Measurements from ENCODE around the gene MPC1L.

The MPC1L gene

DNA sequence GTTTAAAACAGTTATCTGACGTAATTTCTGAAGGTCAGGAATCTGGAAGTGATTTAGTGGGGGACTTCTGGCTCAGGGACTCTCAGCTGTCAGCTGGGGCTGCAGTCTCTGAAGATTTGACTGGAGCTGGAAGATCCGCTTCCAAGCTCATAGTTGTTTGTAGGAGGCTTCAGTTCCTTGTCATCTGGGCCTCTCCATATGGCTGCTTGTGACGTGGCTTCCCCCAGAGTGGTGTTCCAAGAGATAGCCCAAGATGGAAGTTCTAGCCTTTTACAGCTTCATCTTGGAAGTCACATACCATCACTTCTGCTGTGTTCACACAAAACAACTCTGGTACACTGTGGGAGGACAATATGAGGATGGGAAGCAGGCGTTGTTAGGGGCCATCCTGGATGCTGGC lies 2.1 kb downstream of the MPC1L start:
- H3K4ac ChIP-seq (ENCODE audit: low read length): no peak overlapping the region
- H3K36me3 ChIP-seq (replicated peaks in 1 of 2; ENCODE audit: control insufficient read depth in 2 of 2, insufficient read depth in 2 of 2, low read length in 2 of 2): peaks cover 0 to 20% of the 10 kb centered on the region in 2 donors
- H4K91ac ChIP-seq (ENCODE audit: low read depth, low read length, poor library complexity): no peak overlapping the region
- no peak overlapping the region for H3K27ac ChIP-seq (replicated peaks; ENCODE audit: low read length)
- H3K4me1 ChIP-seq (ENCODE audit: control insufficient read depth in 2 of 2, insufficient read depth in 1 of 2, low read depth in 1 of 2, low read length in 2 of 2): no peaks in the 10 kb centered on the region
- no peaks in the 10 kb centered on the region for H3K9me3 ChIP-seq (replicated peaks in 1 of 2; ENCODE audit: control insufficient read depth in 2 of 2, insufficient read depth in 1 of 2, low read depth in 1 of 2, low read length in 2 of 2)
- no peak overlapping the region for H2BK12ac ChIP-seq (ENCODE audit: low read length)
- no peaks in the 10 kb centered on the region for H3K27me3 ChIP-seq (ENCODE audit: control insufficient read depth in 3 of 3, insufficient read depth in 3 of 3, low read depth in 1 of 3, low read length in 3 of 3)
- no peak overlapping the region for H4K8ac ChIP-seq (ENCODE audit: low read depth, low read length)
- no peak overlapping the region for H3K18ac ChIP-seq (ENCODE audit: low read length)
- no peaks in the 10 kb centered on the region for H3K79me1 ChIP-seq (ENCODE audit: low read depth, low read length)
- no peak overlapping the region for H3K9ac ChIP-seq (ENCODE audit: low read depth, low read length, poor library complexity)
- H3K14ac ChIP-seq (ENCODE audit: low read length): no peak overlapping the region
- no peak overlapping the region for H2AK5ac ChIP-seq (ENCODE audit: low read depth, low read length)
- H2BK15ac ChIP-seq (ENCODE audit: low read length): no peak overlapping the region
- no peak overlapping the region for H3K4me3 ChIP-seq (ENCODE audit: low read length in 2 of 2)
- no CpG with 5 or more reads among the region's 4 CpGs for WGBS, 2 donors (ENCODE audit: extremely low coverage in 2 of 2, insufficient read length in 2 of 2, insufficient replicate concordance in 1 of 2)
- H2AFZ ChIP-seq (ENCODE audit: low read length): no peak overlapping the region
- no peak overlapping the region for H2BK120ac ChIP-seq (ENCODE audit: low read depth, low read length)
- no peak for DNase-seq (ENCODE audit: low spot score)
- H3K4me2 ChIP-seq (ENCODE audit: insufficient read depth, low read length, poor library complexity, severe bottlenecking): peak overlapping the region; percentile 11
- H2BK5ac ChIP-seq (ENCODE audit: low read length): no peak overlapping the region
- H3K23ac ChIP-seq (ENCODE audit: low read depth, low read length, poor library complexity): no peak overlapping the region

DNA sequence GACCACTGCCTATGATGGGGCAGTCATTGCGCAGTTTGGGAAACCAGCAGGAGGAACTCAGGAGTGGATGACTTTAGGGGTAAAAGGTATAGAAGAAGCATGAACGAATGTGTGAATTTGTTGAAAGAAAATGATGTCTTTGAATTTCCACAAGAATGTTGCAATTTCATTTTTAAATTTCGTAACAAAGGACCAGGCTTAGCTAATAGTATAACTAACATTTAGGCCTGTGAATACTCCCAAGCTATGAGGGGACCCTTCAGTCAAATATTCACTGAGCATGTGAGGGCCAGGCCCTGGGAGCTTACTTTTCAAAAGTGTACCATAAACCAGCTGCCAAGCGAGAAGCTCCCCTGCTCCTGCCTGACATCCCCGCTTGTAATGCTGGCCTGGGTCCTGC lies 5.3 kb downstream of the MPC1L start:
- H3K4me3 ChIP-seq (ENCODE audit: low read length in 2 of 2): no peak overlapping the region
- no peak overlapping the region for H2BK15ac ChIP-seq (ENCODE audit: low read length)
- no peak for DNase-seq (ENCODE audit: low spot score)
- no peak overlapping the region for H3K4me2 ChIP-seq (ENCODE audit: insufficient read depth, low read length, poor library complexity, severe bottlenecking)
- H2AK5ac ChIP-seq (ENCODE audit: low read depth, low read length): no peak overlapping the region
- no CpG with 5 or more reads among the region's 5 CpGs for WGBS, 2 donors (ENCODE audit: extremely low coverage in 2 of 2, insufficient read length in 2 of 2, insufficient replicate concordance in 1 of 2)
- H2BK12ac ChIP-seq (ENCODE audit: low read length): no peak overlapping the region
- H2BK120ac ChIP-seq (ENCODE audit: low read depth, low read length): no peak overlapping the region
- no peaks in the 10 kb centered on the region for H3K9me3 ChIP-seq (replicated peaks in 1 of 2; ENCODE audit: control insufficient read depth in 2 of 2, insufficient read depth in 1 of 2, low read depth in 1 of 2, low read length in 2 of 2)
- no peak overlapping the region for H2BK5ac ChIP-seq (ENCODE audit: low read length)
- H3K14ac ChIP-seq (ENCODE audit: low read length): no peak overlapping the region
- H3K27ac ChIP-seq (replicated peaks; ENCODE audit: low read length): no peak overlapping the region
- no peak overlapping the region for H2AFZ ChIP-seq (ENCODE audit: low read length)
- peaks cover 0 to 46% of the 10 kb centered on the region in 2 donors for H3K36me3 ChIP-seq (replicated peaks in 1 of 2; ENCODE audit: control insufficient read depth in 2 of 2, insufficient read depth in 2 of 2, low read length in 2 of 2)
- no peak overlapping the region for H3K18ac ChIP-seq (ENCODE audit: low read length)
- no peaks in the 10 kb centered on the region for H3K4me1 ChIP-seq (ENCODE audit: control insufficient read depth in 2 of 2, insufficient read depth in 1 of 2, low read depth in 1 of 2, low read length in 2 of 2)
- no peak overlapping the region for H4K8ac ChIP-seq (ENCODE audit: low read depth, low read length)
- H4K91ac ChIP-seq (ENCODE audit: low read depth, low read length, poor library complexity): no peak overlapping the region
- H3K79me1 ChIP-seq (ENCODE audit: low read depth, low read length): no peaks in the 10 kb centered on the region
- no peak overlapping the region for H3K23ac ChIP-seq (ENCODE audit: low read depth, low read length, poor library complexity)
- no peaks in the 10 kb centered on the region for H3K27me3 ChIP-seq (ENCODE audit: control insufficient read depth in 3 of 3, insufficient read depth in 3 of 3, low read depth in 1 of 3, low read length in 3 of 3)
- no peak overlapping the region for H3K9ac ChIP-seq (ENCODE audit: low read depth, low read length, poor library complexity)
- H3K4ac ChIP-seq (ENCODE audit: low read length): no peak overlapping the region

DNA sequence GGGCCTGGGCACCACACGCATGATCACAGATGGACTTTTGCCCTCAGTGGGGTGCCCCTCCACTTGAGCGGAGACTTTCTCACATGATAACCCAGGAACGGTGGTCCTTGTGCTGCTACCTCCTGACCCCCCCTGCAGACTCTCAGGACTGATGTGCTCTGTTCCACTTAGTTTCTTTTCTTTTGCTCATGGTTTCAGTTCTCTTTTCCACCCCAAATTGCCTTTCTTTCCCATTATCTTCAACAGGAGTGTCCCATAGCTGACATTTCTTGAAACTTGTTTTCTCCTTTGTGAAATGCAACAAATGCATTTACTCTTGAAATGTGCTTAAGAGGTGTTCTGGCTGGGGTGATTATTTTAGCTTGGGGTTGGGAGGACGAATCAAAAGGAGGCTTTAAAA lies 9.0 kb downstream of the MPC1L start:
- H3K14ac ChIP-seq (ENCODE audit: low read length): no peak overlapping the region
- H3K79me1 ChIP-seq (ENCODE audit: low read depth, low read length): no peaks in the 10 kb centered on the region
- WGBS, 2 donors (ENCODE audit: extremely low coverage in 2 of 2, insufficient read length in 2 of 2, insufficient replicate concordance in 1 of 2): no CpG with 5 or more reads among the region's 4 CpGs
- no peaks in the 10 kb centered on the region for H3K27me3 ChIP-seq (ENCODE audit: control insufficient read depth in 3 of 3, insufficient read depth in 3 of 3, low read depth in 1 of 3, low read length in 3 of 3)
- peaks cover 4 to 73% of the 10 kb centered on the region in 2 donors for H3K36me3 ChIP-seq (replicated peaks in 1 of 2; ENCODE audit: control insufficient read depth in 2 of 2, insufficient read depth in 2 of 2, low read length in 2 of 2)
- no peak overlapping the region for H2BK5ac ChIP-seq (ENCODE audit: low read length)
- H3K4me3 ChIP-seq (ENCODE audit: low read length in 2 of 2): no peak overlapping the region
- no peak overlapping the region for H3K4me2 ChIP-seq (ENCODE audit: insufficient read depth, low read length, poor library complexity, severe bottlenecking)
- H2BK12ac ChIP-seq (ENCODE audit: low read length): no peak overlapping the region
- H3K18ac ChIP-seq (ENCODE audit: low read length): no peak overlapping the region
- H4K8ac ChIP-seq (ENCODE audit: low read depth, low read length): no peak overlapping the region
- H2AK5ac ChIP-seq (ENCODE audit: low read depth, low read length): no peak overlapping the region
- no peak overlapping the region for H3K27ac ChIP-seq (replicated peaks; ENCODE audit: low read length)
- H4K91ac ChIP-seq (ENCODE audit: low read depth, low read length, poor library complexity): no peak overlapping the region
- no peak overlapping the region for H3K4ac ChIP-seq (ENCODE audit: low read length)
- DNase-seq (ENCODE audit: low spot score): no peak
- no peak overlapping the region for H3K9ac ChIP-seq (ENCODE audit: low read depth, low read length, poor library complexity)
- no peaks in the 10 kb centered on the region for H3K9me3 ChIP-seq (replicated peaks in 1 of 2; ENCODE audit: control insufficient read depth in 2 of 2, insufficient read depth in 1 of 2, low read depth in 1 of 2, low read length in 2 of 2)
- H3K4me1 ChIP-seq (ENCODE audit: control insufficient read depth in 2 of 2, insufficient read depth in 1 of 2, low read depth in 1 of 2, low read length in 2 of 2): no peaks in the 10 kb centered on the region
- H2BK120ac ChIP-seq (ENCODE audit: low read depth, low read length): no peak overlapping the region
- no peak overlapping the region for H2BK15ac ChIP-seq (ENCODE audit: low read length)
- no peak overlapping the region for H2AFZ ChIP-seq (ENCODE audit: low read length)
- no peak overlapping the region for H3K23ac ChIP-seq (ENCODE audit: low read depth, low read length, poor library complexity)

DNA sequence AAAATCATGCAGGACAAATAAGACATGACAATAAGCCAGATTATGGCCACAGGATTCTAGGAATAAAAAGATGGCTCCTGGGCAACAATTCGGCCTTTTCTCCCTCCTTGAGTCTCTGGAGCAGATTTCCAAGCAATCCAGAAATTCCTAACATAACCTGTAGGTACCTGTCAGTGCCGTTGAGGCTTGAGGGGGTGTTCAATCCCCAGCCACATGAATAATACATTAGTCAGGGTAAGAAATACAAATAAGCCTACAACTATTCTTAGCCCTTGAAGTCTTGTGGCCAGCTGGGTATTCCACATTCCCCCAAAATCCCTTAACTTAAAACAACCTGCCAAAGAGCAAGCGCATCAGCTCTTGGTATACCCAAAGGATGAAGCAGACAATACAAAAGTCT lies 14.5 kb downstream of the MPC1L start:
- Histone ChIP-seq H3K18ac (ENCODE audit: low read length) (no peak overlapping the region), H3K14ac (ENCODE audit: low read length) (no peak overlapping the region), H2BK120ac (ENCODE audit: low read depth, low read length) (no peak overlapping the region), H2AFZ (ENCODE audit: low read length) (no peak overlapping the region), H4K8ac (ENCODE audit: low read depth, low read length) (no peak overlapping the region), H3K23ac (ENCODE audit: low read depth, low read length, poor library complexity) (no peak overlapping the region), H2BK15ac (ENCODE audit: low read length) (no peak overlapping the region), H2AK5ac (ENCODE audit: low read depth, low read length) (no peak overlapping the region), H3K36me3 (replicated peaks in 1 of 2; ENCODE audit: control insufficient read depth in 2 of 2, insufficient read depth in 2 of 2, low read length in 2 of 2) (peaks cover 8 to 51% of the 10 kb centered on the region in 2 donors), H3K4ac (ENCODE audit: low read length) (no peak overlapping the region), H2BK5ac (ENCODE audit: low read length) (no peak overlapping the region), H3K4me2 (ENCODE audit: insufficient read depth, low read length, poor library complexity, severe bottlenecking) (no peak overlapping the region), H3K27me3 (ENCODE audit: control insufficient read depth in 3 of 3, insufficient read depth in 3 of 3, low read depth in 1 of 3, low read length in 3 of 3) (no peaks in the 10 kb centered on the region), H3K9ac (ENCODE audit: low read depth, low read length, poor library complexity) (no peak overlapping the region), H3K79me1 (ENCODE audit: low read depth, low read length) (no peaks in the 10 kb centered on the region), H3K4me3 (ENCODE audit: low read length in 2 of 2) (no peak overlapping the region), H2BK12ac (ENCODE audit: low read length) (no peak overlapping the region), H3K9me3 (replicated peaks in 1 of 2; ENCODE audit: control insufficient read depth in 2 of 2, insufficient read depth in 1 of 2, low read depth in 1 of 2, low read length in 2 of 2) (no peaks in the 10 kb centered on the region), H3K4me1 (ENCODE audit: control insufficient read depth in 2 of 2, insufficient read depth in 1 of 2, low read depth in 1 of 2, low read length in 2 of 2) (no peaks in the 10 kb centered on the region), H3K27ac (replicated peaks; ENCODE audit: low read length) (no peak overlapping the region), H4K91ac (ENCODE audit: low read depth, low read length, poor library complexity) (no peak overlapping the region)
- DNase-seq (ENCODE audit: low spot score): no peak
- WGBS, 2 donors (ENCODE audit: extremely low coverage in 2 of 2, insufficient read length in 2 of 2, insufficient replicate concordance in 1 of 2): no CpG with 5 or more reads among the region's 3 CpGs

All from neuronal stem cell (in vitro differentiated cells).